Neuronal stem cell (in vitro differentiated cells): ENCODE measurements around the gene NOTO.
A peak's percentile ranks its signal among the peaks of the same experiment; 100 is the strongest.

Experiments used
- DNase-seq: peaks from one replicate; pipeline ENCODE4 v3.0.0-alpha.2; 2013; ENCODE audit warnings: low spot score
- H2AFZ ChIP-seq: one replicate; pipeline ENCODE4 v1.6.1; 2013; ENCODE audit warnings: mild to moderate bottlenecking, low read length, inconsistent platforms
- H2AK5ac ChIP-seq: 2 replicates; pipeline ENCODE4 v1.6.1; 2013; ENCODE audit warnings: low read depth, mild to moderate bottlenecking, inconsistent platforms, low read length, moderate library complexity, mixed read lengths
- H2BK120ac ChIP-seq: 2 replicates; pipeline ENCODE4 v1.6.1; 2013; ENCODE audit warnings: low read depth, mild to moderate bottlenecking, inconsistent platforms, low read length, moderate library complexity, mixed read lengths
- H2BK12ac ChIP-seq: one replicate; pipeline ENCODE4 v1.6.1; 2013; ENCODE audit warnings: low read length, inconsistent platforms
- H2BK15ac ChIP-seq: 2 replicates; pipeline ENCODE4 v1.6.1; 2013; ENCODE audit warnings: mild to moderate bottlenecking, low read length, inconsistent platforms, mixed read lengths
- H2BK5ac ChIP-seq: one replicate; pipeline ENCODE4 v1.6.1; 2013; ENCODE audit warnings: inconsistent platforms, mild to moderate bottlenecking, low read length, moderate library complexity
- H3K14ac ChIP-seq: one replicate; pipeline ENCODE4 v1.6.1; 2013; ENCODE audit warnings: low read length, inconsistent platforms
- H3K18ac ChIP-seq: 2 replicates; pipeline ENCODE4 v1.6.1; 2013; ENCODE audit warnings: low read length, inconsistent platforms
- H3K23ac ChIP-seq: 2 replicates; pipeline ENCODE4 v1.6.1; 2013; ENCODE audit warnings: low read depth, mild to moderate bottlenecking, mixed read lengths, low read length, inconsistent platforms; ENCODE audit not compliant: poor library complexity
- H3K27ac ChIP-seq: replicated peaks from 3 replicates; pipeline ENCODE4 v1.5.1; 2013; ENCODE audit warnings: low read length, inconsistent platforms
- H3K27me3 ChIP-seq, 3 experiments: 2 replicates each; pipeline ENCODE4 v1.6.1; 2013; ENCODE audit warnings: low read length in 3 of 3, mild to moderate bottlenecking in 2 of 3, inconsistent platforms in 1 of 3, low read depth in 1 of 3, mixed read lengths in 1 of 3, moderate library complexity in 1 of 3; ENCODE audit not compliant: control insufficient read depth in 3 of 3, insufficient read depth in 3 of 3
- H3K36me3 ChIP-seq, 2 donors: replicated peaks in 1 of 2; 2 replicates each; pipeline ENCODE4 v1.6.1; 2013; ENCODE audit warnings: low read length in 2 of 2; ENCODE audit not compliant: control insufficient read depth in 2 of 2, insufficient read depth in 2 of 2
- H3K4ac ChIP-seq: 2 replicates; pipeline ENCODE4 v1.6.1; 2013; ENCODE audit warnings: inconsistent platforms, mild to moderate bottlenecking, low read length, moderate library complexity
- H3K4me1 ChIP-seq, 2 donors: 1 replicate in 1 of 2; 2 replicates in 1 of 2; pipeline ENCODE4 v1.6.1; 2013; ENCODE audit warnings: low read length in 2 of 2, low read depth in 1 of 2; ENCODE audit not compliant: control insufficient read depth in 2 of 2, insufficient read depth in 1 of 2
- H3K4me2 ChIP-seq: one replicate; pipeline ENCODE4 v1.6.1; 2013; ENCODE audit warnings: mild to moderate bottlenecking, low read length, inconsistent platforms; ENCODE audit not compliant: insufficient read depth, poor library complexity, severe bottlenecking
- H3K4me3 ChIP-seq, 2 donors: 2 replicates each; pipeline ENCODE4 v1.5.1; 2013; ENCODE audit warnings: low read length in 2 of 2, mild to moderate bottlenecking in 2 of 2, inconsistent platforms in 1 of 2, moderate library complexity in 1 of 2
- H3K79me1 ChIP-seq: one replicate; pipeline ENCODE4 v1.6.1; 2013; ENCODE audit warnings: low read depth, mild to moderate bottlenecking, inconsistent platforms, low read length, moderate library complexity
- H3K9ac ChIP-seq: one replicate; pipeline ENCODE4 v1.6.1; 2013; ENCODE audit warnings: mild to moderate bottlenecking, low read depth, low read length, inconsistent platforms; ENCODE audit not compliant: poor library complexity
- H3K9me3 ChIP-seq, 2 donors: replicated peaks in 1 of 2; 2 replicates each; pipeline versions ENCODE3 to v1.6.1; 2013; ENCODE audit warnings: low read length in 2 of 2, mild to moderate bottlenecking in 2 of 2, inconsistent platforms in 1 of 2, low read depth in 1 of 2, mixed read lengths in 1 of 2, moderate library complexity in 1 of 2; ENCODE audit not compliant: control insufficient read depth in 2 of 2, insufficient read depth in 1 of 2
- H4K8ac ChIP-seq: one replicate; pipeline ENCODE4 v1.6.1; 2013; ENCODE audit warnings: low read depth, mild to moderate bottlenecking, inconsistent platforms, low read length, moderate library complexity
- H4K91ac ChIP-seq: one replicate; pipeline ENCODE4 v1.6.1; 2013; ENCODE audit warnings: low read length, low read depth, mild to moderate bottlenecking, inconsistent platforms; ENCODE audit not compliant: poor library complexity
- WGBS, 2 donors: extraction: QIAGEN DNeasy Blood & Tissue Kit; methylation state at CpG; one replicate each; pipeline ENCODE4 v1.1.7; 2013; ENCODE audit warnings: missing lambda C conversion rate in 2 of 2, mixed read lengths in 1 of 2; ENCODE audit not compliant: insufficient read length in 2 of 2, insufficient replicate concordance in 1 of 2; ENCODE audit errors: extremely low coverage in 2 of 2; 5-methylcytosine and 5-hydroxymethylcytosine counted together

NOTO gene

GRCh38 chr2:73258186-73258912 lies 56.0 kb downstream of the NOTO start:
- Histone ChIP-seq H3K23ac (no peak overlapping the region), H3K27ac (no peak overlapping the region), H3K4me3 (no peak overlapping the region), H3K4ac (no peak overlapping the region), H3K79me1 (no peaks in the 10 kb centered on the region), H3K27me3 (no peaks in the 10 kb centered on the region), H2BK120ac (no peak overlapping the region), H4K8ac (no peak overlapping the region), H3K4me2 (no peak overlapping the region), H2BK15ac (no peak overlapping the region), H2BK5ac (no peak overlapping the region), H3K4me1 (peaks cover 0 to 4% of the 10 kb centered on the region in 2 donors), H4K91ac (no peak overlapping the region), H3K14ac (no peak overlapping the region), H3K9ac (no peak overlapping the region), H3K9me3 (no peaks in the 10 kb centered on the region), H3K36me3 (peaks cover 13 to 33% of the 10 kb centered on the region in 2 donors), H2AFZ (no peak overlapping the region), H2AK5ac (no peak overlapping the region), H3K18ac (no peak overlapping the region), H2BK12ac (no peak overlapping the region)
- no CpG with 5 or more reads among the region's 8 CpGs for WGBS, 2 donors
- DNase-seq, result no peak

- Histone ChIP-seq H2BK5ac (no peak overlapping the region), H3K4me2 (no peak overlapping the region), H3K27me3 (no peaks in the 10 kb centered on the region), H2BK120ac (no peak overlapping the region), H3K14ac (no peak overlapping the region), H3K4me3 (no peak overlapping the region), H3K23ac (no peak overlapping the region), H3K4me1 (peaks cover 0 to 4% of the 10 kb centered on the region in 2 donors), H4K91ac (no peak overlapping the region), H3K36me3 (peaks cover 13 to 31% of the 10 kb centered on the region in 2 donors), H3K9me3 (no peaks in the 10 kb centered on the region), H3K9ac (no peak overlapping the region), H3K4ac (no peak overlapping the region), H2BK12ac (no peak overlapping the region), H4K8ac (no peak overlapping the region), H2BK15ac (no peak overlapping the region), H2AFZ (no peak overlapping the region), H3K27ac (no peak overlapping the region), H3K79me1 (no peaks in the 10 kb centered on the region), H3K18ac (no peak overlapping the region), H2AK5ac (no peak overlapping the region)
- no peak for DNase-seq
- no CpG with 5 or more reads among the region's 9 CpGs for WGBS, 2 donors
Observed at GRCh38 chr2:73258913-73259215, 56.5 kb downstream of the NOTO start.

- peaks cover 0 to 4% of the 10 kb centered on the region in 2 donors for H3K4me1 ChIP-seq
- H2BK12ac ChIP-seq, result no peak overlapping the region
- peaks cover 9 to 27% of the 10 kb centered on the region in 2 donors for H3K36me3 ChIP-seq
- no peak overlapping the region for H2AFZ ChIP-seq
- H3K18ac ChIP-seq, result no peak overlapping the region
- no peak for DNase-seq
- H2BK120ac ChIP-seq, result no peak overlapping the region
- no peaks in the 10 kb centered on the region for H3K79me1 ChIP-seq
- H2AK5ac ChIP-seq, result no peak overlapping the region
- H2BK15ac ChIP-seq, result no peak overlapping the region
- H4K91ac ChIP-seq, result no peak overlapping the region
- WGBS, 2 donors, result no CpG with 5 or more reads among the region's 8 CpGs
- H3K4me3 ChIP-seq, result no peak overlapping the region
- no peaks in the 10 kb centered on the region for H3K27me3 ChIP-seq
- H3K23ac ChIP-seq, result no peak overlapping the region
- H3K4ac ChIP-seq, result no peak overlapping the region
- H3K14ac ChIP-seq, result no peak overlapping the region
- no peak overlapping the region for H3K4me2 ChIP-seq
- no peaks in the 10 kb centered on the region for H3K9me3 ChIP-seq
- no peak overlapping the region for H3K27ac ChIP-seq
- H4K8ac ChIP-seq, result no peak overlapping the region
- H3K9ac ChIP-seq, result no peak overlapping the region
- no peak overlapping the region for H2BK5ac ChIP-seq
Observed at GRCh38 chr2:73259276-73259675, 56.9 kb downstream of the NOTO start.

- Histone ChIP-seq H4K91ac (no peak overlapping the region), H2AFZ (no peak overlapping the region), H2BK120ac (no peak overlapping the region), H2BK12ac (no peak overlapping the region), H3K4me1 (peaks cover 0 to 4% of the 10 kb centered on the region in 2 donors), H3K79me1 (no peaks in the 10 kb centered on the region), H3K14ac (no peak overlapping the region), H3K9me3 (no peaks in the 10 kb centered on the region), H3K9ac (peak overlapping the region; percentile 16), H3K4me3 (no peak overlapping the region), H3K4me2 (no peak overlapping the region), H3K23ac (no peak overlapping the region), H4K8ac (peak overlapping the region; percentile 26), H3K18ac (no peak overlapping the region), H3K36me3 (peaks cover 6 to 21% of the 10 kb centered on the region in 2 donors), H2AK5ac (peak overlapping the region; percentile 28), H3K4ac (no peak overlapping the region), H2BK15ac (no peak overlapping the region), H2BK5ac (no peak overlapping the region), H3K27ac (no peak overlapping the region), H3K27me3 (no peaks in the 10 kb centered on the region)
- no CpG with 5 or more reads among the region's 4 CpGs for WGBS, 2 donors
- DNase-seq, result no peak
Observed at GRCh38 chr2:73259704-73260337, 57.4 kb downstream of the NOTO start.
